HepG2 (cell line): ENCODE data around the gene MAP2K3. TPM values are rescaled to one million over a fixed set of nuclear protein-coding genes. Genes with fewer than 3 reads are reported as not detected.

ENCODE experiments used
- ARNTL ChIP-seq: sonication (generic); formaldehyde crosslinking; IDR thresholded peaks from 2 replicates; pipeline ENCODE4 v1.4.0; 2020; ENCODE audit warnings: mild to moderate bottlenecking, missing genetic modification reagents
- CHD4 ChIP-seq: fragments of 200-600 bp; sonication (generic); IDR thresholded peaks from 2 replicates; pipeline ENCODE4 v1.7.0; 2017; ENCODE audit warnings: mild to moderate bottlenecking, low read length, borderline replicate concordance
- FOXC1 ChIP-seq: sonication (generic); formaldehyde crosslinking; IDR thresholded peaks from 2 replicates; pipeline ENCODE4 v1.8.0; 2022; ENCODE audit warnings: mild to moderate bottlenecking, missing genetic modification reagents, borderline replicate concordance
- HNRNPL ChIP-seq: fragments of 200-400 bp; formaldehyde crosslinking; IDR thresholded peaks from 2 replicates; pipeline ENCODE4 v1.6.1; 2017; ENCODE audit warnings: mild to moderate bottlenecking, low read depth, low read length
- HOXA9 ChIP-seq: sonication (generic); formaldehyde crosslinking; IDR thresholded peaks from 2 replicates; pipeline ENCODE4 v1.8.1; 2022; ENCODE audit warnings: missing genetic modification reagents, mild to moderate bottlenecking, moderate library complexity, borderline replicate concordance
- JUND ChIP-seq: sonication (generic); formaldehyde crosslinking; IDR thresholded peaks from 2 replicates; pipeline ENCODE4 v1.8.0; 2022; ENCODE audit warnings: mild to moderate bottlenecking, missing genetic modification reagents
- MTA1 ChIP-seq: sonication (generic); formaldehyde crosslinking; IDR thresholded peaks from 2 replicates; pipeline ENCODE4 v1.4.0; 2020; ENCODE audit warnings: missing genetic modification reagents, mild to moderate bottlenecking, borderline replicate concordance
- SP4 ChIP-seq: sonication (generic); formaldehyde crosslinking; IDR thresholded peaks from 2 replicates; pipeline ENCODE4 v1.8.1; 2023; ENCODE audit warnings: mild to moderate bottlenecking, missing genetic modification reagents
- ZEB1 ChIP-seq: IDR thresholded peaks from 2 replicates; pipeline ENCODE4 v1.6.1; 2012; ENCODE audit warnings: mild to moderate bottlenecking, low read depth, inconsistent platforms; ENCODE audit not compliant: insufficient replicate concordance
- ZNF619 ChIP-seq: sonication (generic); formaldehyde crosslinking; IDR thresholded peaks from 2 replicates; pipeline ENCODE4 v1.4.0; 2020; ENCODE audit warnings: mild to moderate bottlenecking, missing genetic modification reagents
- ZNF768 ChIP-seq: sonication (generic); formaldehyde crosslinking; IDR thresholded peaks from 2 replicates; pipeline ENCODE4 v1.4.0; 2020; ENCODE audit warnings: missing genetic modification reagents
- ZNF83 ChIP-seq: sonication (generic); formaldehyde crosslinking; IDR thresholded peaks from 2 replicates; pipeline ENCODE4 v1.4.0; 2020; ENCODE audit warnings: missing genetic modification reagents, mild to moderate bottlenecking, borderline replicate concordance
- polyA plus RNA-seq, 8 experiments: library from polyadenylated mRNA; depleted of rRNA in 3 of 8; stranded (reverse) in 7 of 8; unstranded in 1 of 8; fragments of >200 nt; fragmentation: Illumina TruSeq in 4 of 8; extraction: Trizol in 4 of 8; gene quantifications; 2 replicates each; pipeline versions ENCODE4 v1.2.1 to v1.2.3, GENCODE V29; 2011 to 2016; ENCODE audit warnings: low read depth in 4 of 8, missing spikeins in 1 of 8, mixed read lengths in 1 of 8; ENCODE audit not compliant: insufficient read depth in 1 of 8
- total RNA-seq, 5 experiments: library from RNA; depleted of rRNA; stranded (reverse); fragments of >200 nt; fragmentation: Illumina TruSeq; extraction: Trizol; gene quantifications; 2 replicates each; pipeline ENCODE4 v1.2.3, GENCODE V29; 2016; ENCODE audit warnings: low read depth in 1 of 5
- TF ChIP-seq, protein P1 (sequence below): sonication (generic); formaldehyde crosslinking; IDR thresholded peaks from 2 replicates; pipeline ENCODE4 v1.4.0; 2020; ENCODE audit warnings: missing genetic modification reagents
- TF ChIP-seq, protein P2 (sequence below): sonication (generic); formaldehyde crosslinking; IDR thresholded peaks from 2 replicates; pipeline ENCODE4 v1.4.0; 2020; ENCODE audit warnings: missing genetic modification reagents
- TF ChIP-seq, protein P3 (sequence below): sonication (generic); formaldehyde crosslinking; IDR thresholded peaks from 2 replicates; pipeline ENCODE4 v1.4.0; 2020; ENCODE audit warnings: missing genetic modification reagents, low read depth, mild to moderate bottlenecking, borderline replicate concordance
- TF ChIP-seq, protein P4 (sequence below): sonication (generic); formaldehyde crosslinking; IDR thresholded peaks from 2 replicates; pipeline ENCODE4 v1.8.1; 2023; ENCODE audit warnings: mild to moderate bottlenecking, moderate library complexity, missing genetic modification reagents
- TF ChIP-seq, protein P5 (sequence below): sonication (generic); formaldehyde crosslinking; IDR thresholded peaks from 2 replicates; pipeline ENCODE4 v1.8.0; 2022; ENCODE audit warnings: mild to moderate bottlenecking, missing genetic modification reagents, moderate library complexity
- TF ChIP-seq, protein P6 (sequence below): sonication (generic); formaldehyde crosslinking; IDR thresholded peaks from 2 replicates; pipeline ENCODE4 v1.4.0; 2020; ENCODE audit warnings: mild to moderate bottlenecking, missing genetic modification reagents
- TF ChIP-seq, protein P7 (sequence below): sonication (generic); formaldehyde crosslinking; IDR thresholded peaks from 2 replicates; pipeline ENCODE4 v1.5.1; 2020; ENCODE audit warnings: missing genetic modification reagents, mild to moderate bottlenecking, borderline replicate concordance

Gene MAP2K3
- total and polyA plus RNA-seq, 2 of the 13 experiments (the other 11 are each of a cell fraction or from before 2014, with no cell fraction given) = 20.5 to 27.4 TPM

DNA sequence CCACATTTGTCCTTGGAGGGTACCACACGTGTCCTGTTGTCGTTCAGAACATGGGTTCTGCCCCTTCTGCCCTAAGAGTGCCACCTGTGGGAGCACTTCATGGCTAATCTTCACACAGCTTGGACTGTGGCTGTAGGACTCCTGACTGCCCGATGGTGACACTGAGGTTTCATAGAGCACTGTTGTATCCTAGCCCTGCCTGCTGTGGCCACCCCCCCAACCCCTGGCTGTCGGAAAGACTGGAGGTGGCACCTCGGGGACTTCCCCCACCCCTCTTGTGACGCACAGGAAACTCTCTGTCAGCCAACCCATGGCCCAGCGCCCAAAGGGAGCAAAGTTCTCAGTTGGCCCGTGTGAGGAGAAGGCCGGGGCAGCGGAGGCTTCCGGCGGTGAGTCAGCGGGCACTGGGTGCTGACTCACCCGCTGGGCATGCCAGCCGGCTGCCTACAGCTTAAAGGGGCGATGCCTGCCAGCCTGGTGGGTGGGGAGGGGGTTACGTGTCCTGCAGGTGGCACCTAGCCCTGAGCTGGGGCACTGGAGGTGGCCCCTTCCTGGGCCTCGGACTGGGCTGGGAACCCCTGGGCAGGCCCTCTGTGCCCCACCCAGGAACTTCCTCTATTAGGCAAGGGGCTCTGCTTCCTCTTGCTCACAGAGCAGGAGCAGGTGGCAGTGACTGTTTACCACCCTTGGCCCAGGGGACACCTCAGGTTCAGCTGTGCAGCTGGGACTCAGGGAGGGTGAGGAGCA, 3.4 kb downstream of the MAP2K3 start (continued):
- TF ChIP-seq, protein P1, sequence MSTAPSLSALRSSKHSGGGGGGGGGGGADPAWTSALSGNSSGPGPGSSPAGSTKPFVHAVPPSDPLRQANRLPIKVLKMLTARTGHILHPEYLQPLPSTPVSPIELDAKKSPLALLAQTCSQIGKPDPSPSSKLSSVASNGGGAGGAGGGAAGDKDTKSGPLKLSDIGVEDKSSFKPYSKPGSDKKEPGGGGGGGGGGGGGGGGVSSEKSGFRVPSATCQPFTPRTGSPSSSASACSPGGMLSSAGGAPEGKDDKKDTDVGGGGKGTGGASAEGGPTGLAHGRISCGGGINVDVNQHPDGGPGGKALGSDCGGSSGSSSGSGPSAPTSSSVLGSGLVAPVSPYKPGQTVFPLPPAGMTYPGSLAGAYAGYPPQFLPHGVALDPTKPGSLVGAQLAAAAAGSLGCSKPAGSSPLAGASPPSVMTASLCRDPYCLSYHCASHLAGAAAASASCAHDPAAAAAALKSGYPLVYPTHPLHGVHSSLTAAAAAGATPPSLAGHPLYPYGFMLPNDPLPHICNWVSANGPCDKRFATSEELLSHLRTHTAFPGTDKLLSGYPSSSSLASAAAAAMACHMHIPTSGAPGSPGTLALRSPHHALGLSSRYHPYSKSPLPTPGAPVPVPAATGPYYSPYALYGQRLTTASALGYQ (CRISPR knock-in tag) = no peak
- peak; percentile 87; the same call in 1 of the 2 replicates for TF ChIP-seq ARNTL (CRISPR knock-in tag)
- peak; percentile 58; the same call in 1 of the 2 replicates for TF ChIP-seq CHD4
- TF ChIP-seq, protein P2, sequence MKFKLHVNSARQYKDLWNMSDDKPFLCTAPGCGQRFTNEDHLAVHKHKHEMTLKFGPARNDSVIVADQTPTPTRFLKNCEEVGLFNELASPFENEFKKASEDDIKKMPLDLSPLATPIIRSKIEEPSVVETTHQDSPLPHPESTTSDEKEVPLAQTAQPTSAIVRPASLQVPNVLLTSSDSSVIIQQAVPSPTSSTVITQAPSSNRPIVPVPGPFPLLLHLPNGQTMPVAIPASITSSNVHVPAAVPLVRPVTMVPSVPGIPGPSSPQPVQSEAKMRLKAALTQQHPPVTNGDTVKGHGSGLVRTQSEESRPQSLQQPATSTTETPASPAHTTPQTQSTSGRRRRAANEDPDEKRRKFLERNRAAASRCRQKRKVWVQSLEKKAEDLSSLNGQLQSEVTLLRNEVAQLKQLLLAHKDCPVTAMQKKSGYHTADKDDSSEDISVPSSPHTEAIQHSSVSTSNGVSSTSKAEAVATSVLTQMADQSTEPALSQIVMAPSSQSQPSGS (CRISPR knock-in tag) = peak; percentile 67
- no peak for TF ChIP-seq ZNF619 (CRISPR knock-in tag)
- TF ChIP-seq FOXC1 (CRISPR knock-in tag) = no peak
- TF ChIP-seq ZNF768 (CRISPR knock-in tag) = no peak
- TF ChIP-seq, protein P3, sequence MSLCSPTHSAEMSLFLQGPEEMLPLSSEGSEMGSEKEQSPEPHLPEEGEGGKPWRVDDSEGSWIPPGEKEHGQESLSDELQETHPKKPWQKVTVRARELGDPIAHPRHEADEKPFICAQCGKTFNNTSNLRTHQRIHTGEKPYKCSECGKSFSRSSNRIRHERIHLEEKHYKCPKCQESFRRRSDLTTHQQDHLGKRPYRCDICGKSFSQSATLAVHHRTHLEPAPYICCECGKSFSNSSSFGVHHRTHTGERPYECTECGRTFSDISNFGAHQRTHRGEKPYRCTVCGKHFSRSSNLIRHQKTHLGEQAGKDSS (CRISPR knock-in tag) = peak; percentile 23; the same call in 1 of the 2 replicates
- TF ChIP-seq, protein P4, sequence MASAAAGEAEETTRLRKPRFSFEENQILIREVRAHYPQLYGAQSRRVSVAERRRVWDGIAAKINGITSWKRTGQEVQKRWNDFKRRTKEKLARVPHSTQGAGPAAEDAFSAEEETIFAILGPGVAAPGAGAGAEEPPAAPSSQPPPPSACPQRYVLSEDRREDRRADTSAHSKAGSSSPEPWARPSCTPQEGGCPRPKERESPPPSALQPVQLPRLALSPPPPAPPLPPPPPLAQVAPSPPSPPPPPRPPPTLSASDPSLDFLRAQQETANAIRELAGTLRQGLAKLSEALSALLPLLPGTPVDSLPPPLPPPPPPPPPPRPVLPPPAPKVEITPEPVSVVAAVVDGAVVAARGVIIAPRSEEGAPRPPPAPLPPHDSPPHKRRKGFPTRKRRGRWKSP (CRISPR knock-in tag) = 0 out of 2 replicates have a peak, but pooled peaks have one; percentile 37
- TF ChIP-seq, protein P5, sequence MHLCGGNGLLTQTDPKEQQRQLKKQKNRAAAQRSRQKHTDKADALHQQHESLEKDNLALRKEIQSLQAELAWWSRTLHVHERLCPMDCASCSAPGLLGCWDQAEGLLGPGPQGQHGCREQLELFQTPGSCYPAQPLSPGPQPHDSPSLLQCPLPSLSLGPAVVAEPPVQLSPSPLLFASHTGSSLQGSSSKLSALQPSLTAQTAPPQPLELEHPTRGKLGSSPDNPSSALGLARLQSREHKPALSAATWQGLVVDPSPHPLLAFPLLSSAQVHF = no peak
- TF ChIP-seq, protein P6, sequence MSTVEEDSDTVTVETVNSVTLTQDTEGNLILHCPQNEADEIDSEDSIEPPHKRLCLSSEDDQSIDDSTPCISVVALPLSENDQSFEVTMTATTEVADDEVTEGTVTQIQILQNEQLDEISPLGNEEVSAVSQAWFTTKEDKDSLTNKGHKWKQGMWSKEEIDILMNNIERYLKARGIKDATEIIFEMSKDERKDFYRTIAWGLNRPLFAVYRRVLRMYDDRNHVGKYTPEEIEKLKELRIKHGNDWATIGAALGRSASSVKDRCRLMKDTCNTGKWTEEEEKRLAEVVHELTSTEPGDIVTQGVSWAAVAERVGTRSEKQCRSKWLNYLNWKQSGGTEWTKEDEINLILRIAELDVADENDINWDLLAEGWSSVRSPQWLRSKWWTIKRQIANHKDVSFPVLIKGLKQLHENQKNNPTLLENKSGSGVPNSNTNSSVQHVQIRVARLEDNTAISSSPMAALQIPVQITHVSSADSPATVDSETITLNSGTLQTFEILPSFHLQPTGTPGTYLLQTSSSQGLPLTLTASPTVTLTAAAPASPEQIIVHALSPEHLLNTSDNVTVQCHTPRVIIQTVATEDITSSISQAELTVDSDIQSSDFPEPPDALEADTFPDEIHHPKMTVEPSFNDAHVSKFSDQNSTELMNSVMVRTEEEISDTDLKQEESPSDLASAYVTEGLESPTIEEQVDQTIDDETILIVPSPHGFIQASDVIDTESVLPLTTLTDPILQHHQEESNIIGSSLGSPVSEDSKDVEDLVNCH (CRISPR knock-in tag) = no peak
- TF ChIP-seq SP4 (CRISPR knock-in tag) = peak; percentile 66; the same call in 1 of the 2 replicates
- peak; percentile 97 for TF ChIP-seq JUND (CRISPR knock-in tag)
- TF ChIP-seq, protein P7, sequence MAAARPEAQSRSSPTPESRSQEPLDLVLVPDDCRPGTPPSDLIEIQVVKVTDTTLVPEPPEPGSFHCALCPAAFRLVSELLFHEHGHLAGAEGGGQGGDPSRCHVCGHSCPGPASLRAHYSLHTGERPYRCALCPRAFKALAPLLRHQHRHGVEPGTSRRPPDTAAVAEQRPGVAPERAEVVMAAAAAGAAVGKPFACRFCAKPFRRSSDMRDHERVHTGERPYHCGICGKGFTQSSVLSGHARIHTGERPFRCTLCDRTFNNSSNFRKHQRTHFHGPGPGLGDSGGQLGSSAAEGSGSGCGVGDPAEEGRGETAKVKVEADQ = no peak
- no peak for TF ChIP-seq ZEB1
- peak; percentile 50; the same call in 1 of the 2 replicates for TF ChIP-seq MTA1 (CRISPR knock-in tag)
- TF ChIP-seq HOXA9 = no peak
- no peak for TF ChIP-seq ZNF83 (CRISPR knock-in tag)
- peak; percentile 100 for TF ChIP-seq HNRNPL
